HG03039 (cell line): ENCODE data around the gene INPP5A.

ENCODE experiments used
- ATAC-seq: cut with Tn5 transposase; IDR thresholded peaks from one replicate; pipeline ENCODE4 v1.9.1; 2021; ENCODE audit warnings: mild to moderate bottlenecking, moderate library complexity; ENCODE audit not compliant: unreplicated experiment

INPP5A gene

GRCh38 chr10:132652936-132653590, 115.5 kb downstream of the INPP5A start:
- ATAC-seq: no peak

GRCh38 chr10:132653721-132654120, 116.1 kb downstream of the INPP5A start:
- ATAC-seq: no peak

- no peak for ATAC-seq
Observed at GRCh38 chr10:132654121-132654571, 116.6 kb downstream of the INPP5A start.

- no peak for ATAC-seq
Observed at GRCh38 chr10:132654708-132655661, 117.4 kb downstream of the INPP5A start.

GRCh38 chr10:132655735-132656134, 118.1 kb downstream of the INPP5A start:
- no peak for ATAC-seq

- no peak for ATAC-seq
Observed at GRCh38 chr10:132656283-132657126, 118.9 kb downstream of the INPP5A start.

GRCh38 chr10:132657127-132657706, 119.6 kb downstream of the INPP5A start:
- ATAC-seq: no peak

- ATAC-seq: no peak
Observed at GRCh38 chr10:132657748-132658147, 120.2 kb downstream of the INPP5A start.

- ATAC-seq: no peak
Observed at GRCh38 chr10:132658546-132659205, 121.1 kb downstream of the INPP5A start.

GRCh38 chr10:132659206-132660091, 121.9 kb downstream of the INPP5A start:
- ATAC-seq: no peak

- no peak for ATAC-seq
Observed at GRCh38 chr10:132660385-132660784, 122.8 kb downstream of the INPP5A start.

GRCh38 chr10:132662186-132662920, 124.8 kb downstream of the INPP5A start:
- ATAC-seq: no peak

- no peak for ATAC-seq
Observed at GRCh38 chr10:132663666-132664365, 126.2 kb downstream of the INPP5A start.

- ATAC-seq: no peak
Observed at GRCh38 chr10:132664407-132664806, 126.8 kb downstream of the INPP5A start.

- no peak for ATAC-seq
Observed at GRCh38 chr10:132664883-132665282, 127.3 kb downstream of the INPP5A start.

- no peak for ATAC-seq
Observed at GRCh38 chr10:132665946-132666704, 128.5 kb downstream of the INPP5A start.

- no peak for ATAC-seq
Observed at GRCh38 chr10:132666705-132667341, 129.2 kb downstream of the INPP5A start.
